Brain pericyte (primary cell): ENCODE results near the gene CNN2.
A peak's percentile ranks its signal among the peaks of the same experiment; 100 is the strongest.
"Not testable (repeated sequence)": the region's sequence is repeated elsewhere in the genome, so short reads cannot be mapped to it uniquely, and the experiment has no call there.

Experiments used
- DNase-seq: peaks from one replicate; pipeline ENCODE4 v3.0.0-alpha.2; 2012; ENCODE audit warnings: low read depth, low spot score

The CNN2 gene

DNA sequence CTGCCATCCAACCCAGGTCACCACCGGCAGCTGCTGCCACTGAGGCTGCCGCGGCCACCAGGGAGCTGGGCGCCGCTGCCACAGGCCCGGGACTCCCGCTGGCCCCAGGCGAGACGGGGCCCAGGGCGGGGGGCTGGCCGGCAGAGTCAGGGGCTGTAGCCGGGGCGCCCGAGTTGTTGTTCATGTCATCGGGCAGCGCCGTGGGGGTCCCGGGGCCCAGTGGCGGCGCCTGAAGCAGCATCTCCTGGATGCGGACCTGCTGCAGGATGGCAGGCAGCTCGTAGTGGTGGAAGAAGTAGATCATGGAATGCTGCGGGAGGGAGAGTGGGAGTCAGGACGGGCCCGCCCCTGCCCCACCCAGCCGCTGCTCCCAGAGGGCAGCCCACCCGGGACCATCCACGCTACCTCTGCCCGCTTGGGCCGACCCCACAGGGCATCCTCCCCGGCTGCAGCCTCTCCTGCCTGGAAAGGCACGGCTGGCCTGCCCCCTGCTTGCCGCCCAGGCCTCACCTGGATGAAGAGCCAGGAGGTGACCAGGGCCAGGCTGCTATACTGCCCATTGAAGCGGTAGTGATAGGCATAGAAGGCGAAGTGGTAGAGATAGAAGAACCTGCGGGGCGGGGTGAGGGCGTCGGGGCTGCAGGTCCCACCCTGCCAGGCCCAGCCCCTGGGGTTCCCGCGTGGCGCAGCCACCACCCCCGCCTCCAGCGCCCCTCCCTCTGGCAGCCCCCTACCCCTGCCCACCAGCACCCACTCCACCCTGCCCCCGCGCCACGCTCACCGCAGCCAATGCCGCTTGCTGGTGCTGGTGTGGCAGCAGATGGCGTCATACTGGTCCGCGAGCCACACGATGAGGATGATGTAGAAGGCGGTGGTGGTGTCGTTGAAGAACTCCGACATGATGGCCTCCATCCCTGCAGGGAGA is 15.6 kb upstream of the CNN2 start:
- DNase-seq, result no peak

DNA sequence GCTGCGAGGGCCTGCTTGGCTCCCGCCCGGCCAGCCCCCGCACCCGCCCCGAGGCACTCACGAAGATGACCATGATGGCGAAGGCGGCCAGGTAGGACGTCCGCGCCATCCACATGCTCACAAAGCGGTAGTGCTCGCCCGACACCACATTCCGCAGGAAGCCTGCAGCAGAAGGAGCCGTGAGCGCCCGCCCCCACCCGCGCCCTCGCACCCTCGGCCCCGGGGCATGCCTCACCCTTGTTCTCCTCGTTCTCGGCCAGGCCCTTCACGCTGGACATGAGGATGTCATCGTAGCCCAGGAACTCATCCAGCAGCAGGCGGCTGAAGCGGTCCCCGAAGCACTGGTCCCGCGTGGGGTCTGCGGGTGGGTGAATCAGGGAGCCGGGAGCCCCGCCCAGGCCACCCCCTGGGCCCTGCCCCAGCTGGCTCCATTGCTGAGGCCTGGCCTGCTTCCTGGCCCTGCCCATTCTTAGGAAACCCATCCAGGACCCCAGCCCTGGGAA is 14.5 kb upstream of the CNN2 start:
- DNase-seq, result no peak

DNA sequence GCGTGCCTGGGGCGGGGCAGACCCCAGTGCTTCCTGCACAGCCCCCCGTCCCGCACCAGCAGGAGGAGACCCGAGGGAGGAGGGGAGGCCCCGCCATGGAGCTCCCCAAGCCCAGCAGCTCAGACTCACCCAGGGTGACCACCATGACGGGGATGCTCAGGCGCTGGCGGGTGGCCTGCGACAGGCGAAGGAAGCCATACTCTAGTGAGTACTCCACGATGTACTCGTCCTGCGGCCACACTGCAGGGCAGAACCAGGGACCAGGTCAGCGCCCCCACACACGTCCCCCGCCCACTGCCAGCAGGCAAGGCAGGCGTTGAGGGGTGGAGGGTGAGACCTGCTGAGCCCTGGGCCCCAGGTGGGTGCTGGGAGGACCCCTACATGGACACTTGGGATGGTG is 14.1 kb upstream of the CNN2 start:
- DNase-seq, result no peak

DNA sequence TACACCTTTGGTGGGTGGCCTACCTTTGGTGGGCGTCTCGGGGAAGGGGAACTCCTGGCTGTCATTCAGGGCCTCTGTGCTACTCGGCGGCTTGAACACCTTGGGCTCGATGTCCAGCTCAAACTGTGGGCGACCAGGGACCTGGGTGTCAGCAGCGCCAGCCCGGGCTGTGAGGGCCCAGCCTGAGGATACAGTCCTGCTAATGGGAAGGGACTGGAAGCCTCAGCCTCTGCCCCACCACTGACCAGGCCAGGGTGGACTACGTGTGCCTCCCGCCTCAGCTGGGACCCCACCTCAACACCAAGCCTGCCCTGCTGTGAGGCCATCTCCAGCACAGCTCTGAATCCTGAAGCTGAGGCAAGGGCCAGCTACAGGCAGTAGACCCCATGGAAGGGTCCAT is 13.2 kb upstream of the CNN2 start:
- no peak for DNase-seq

DNA sequence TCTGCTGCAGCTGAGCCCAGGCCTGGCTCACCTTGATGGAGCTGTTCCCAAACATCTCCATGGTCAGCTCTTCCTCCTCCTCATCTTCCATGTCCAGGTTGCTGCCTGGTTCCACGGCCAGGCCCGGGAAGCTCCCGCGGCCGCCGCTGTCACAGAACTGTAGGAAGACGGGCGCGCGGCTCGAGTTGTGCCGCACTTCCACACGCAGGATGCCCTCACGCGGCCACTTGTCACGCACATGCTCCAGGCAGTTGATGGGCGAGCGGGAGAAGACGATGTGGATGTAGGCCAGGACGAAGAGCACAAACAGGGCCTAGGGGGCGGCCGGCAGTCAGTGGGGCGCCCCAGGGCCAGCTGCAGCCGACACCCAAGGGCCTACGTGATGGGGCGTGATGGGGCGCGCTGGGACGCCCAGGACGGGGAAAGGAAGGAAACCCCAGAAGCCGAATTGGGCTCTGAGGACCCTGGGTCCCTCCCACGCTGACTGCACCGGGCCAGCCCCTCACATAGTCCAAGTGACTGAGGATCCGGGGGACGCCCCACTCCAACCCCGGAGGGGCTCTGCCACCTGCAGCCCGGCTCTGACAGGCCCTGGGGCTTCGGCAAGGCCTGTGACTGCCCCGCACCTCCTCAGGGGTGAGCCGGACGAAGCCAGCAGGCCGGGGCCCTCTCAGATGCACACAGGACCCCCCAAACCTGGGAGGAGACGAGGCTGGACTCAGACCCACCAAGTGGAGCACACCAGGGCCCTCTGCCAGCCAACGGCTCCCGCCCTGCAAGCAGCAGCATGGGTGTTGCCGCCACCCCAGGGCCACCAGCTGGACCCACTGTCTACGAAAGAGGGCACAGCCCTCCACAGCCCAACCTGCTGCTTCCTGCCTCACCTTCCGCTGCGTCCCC is 12.0 kb upstream of the CNN2 start:
- no peak for DNase-seq

DNA sequence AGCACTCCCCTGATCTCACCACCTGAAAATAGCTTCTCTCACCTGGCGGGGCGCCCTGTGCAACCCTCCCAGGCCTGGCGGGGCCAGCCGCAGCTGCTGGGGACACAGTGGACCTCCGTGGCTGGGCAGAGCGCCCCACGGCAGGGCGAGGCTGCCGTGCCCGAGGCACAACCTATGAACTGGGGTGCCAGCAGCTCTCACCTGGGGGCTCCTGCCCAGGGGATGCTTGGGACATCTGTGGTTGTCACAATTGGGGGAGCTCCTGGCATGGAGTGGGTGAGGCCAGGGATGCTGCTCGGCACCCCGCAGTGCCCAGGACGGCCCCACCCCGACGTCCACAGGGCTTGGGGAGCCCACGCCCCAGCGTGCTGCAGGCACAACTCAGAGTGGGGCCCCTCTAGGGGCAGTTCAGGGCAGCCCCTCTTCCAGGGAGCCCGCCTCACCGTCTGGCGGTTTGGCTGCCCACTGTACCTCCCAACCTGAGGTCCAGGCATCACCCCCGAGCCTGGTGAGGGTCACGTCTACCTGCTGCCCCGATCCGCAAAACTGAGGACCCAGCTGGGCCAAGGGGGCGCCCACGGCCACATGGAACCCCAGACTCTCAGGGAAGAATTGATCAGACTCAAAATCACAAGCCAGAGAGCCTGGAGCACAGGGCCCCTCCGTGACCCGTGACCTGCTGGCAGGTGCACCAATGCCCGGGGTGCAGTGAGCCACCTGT is 11.2 kb upstream of the CNN2 start:
- no peak for DNase-seq

DNA sequence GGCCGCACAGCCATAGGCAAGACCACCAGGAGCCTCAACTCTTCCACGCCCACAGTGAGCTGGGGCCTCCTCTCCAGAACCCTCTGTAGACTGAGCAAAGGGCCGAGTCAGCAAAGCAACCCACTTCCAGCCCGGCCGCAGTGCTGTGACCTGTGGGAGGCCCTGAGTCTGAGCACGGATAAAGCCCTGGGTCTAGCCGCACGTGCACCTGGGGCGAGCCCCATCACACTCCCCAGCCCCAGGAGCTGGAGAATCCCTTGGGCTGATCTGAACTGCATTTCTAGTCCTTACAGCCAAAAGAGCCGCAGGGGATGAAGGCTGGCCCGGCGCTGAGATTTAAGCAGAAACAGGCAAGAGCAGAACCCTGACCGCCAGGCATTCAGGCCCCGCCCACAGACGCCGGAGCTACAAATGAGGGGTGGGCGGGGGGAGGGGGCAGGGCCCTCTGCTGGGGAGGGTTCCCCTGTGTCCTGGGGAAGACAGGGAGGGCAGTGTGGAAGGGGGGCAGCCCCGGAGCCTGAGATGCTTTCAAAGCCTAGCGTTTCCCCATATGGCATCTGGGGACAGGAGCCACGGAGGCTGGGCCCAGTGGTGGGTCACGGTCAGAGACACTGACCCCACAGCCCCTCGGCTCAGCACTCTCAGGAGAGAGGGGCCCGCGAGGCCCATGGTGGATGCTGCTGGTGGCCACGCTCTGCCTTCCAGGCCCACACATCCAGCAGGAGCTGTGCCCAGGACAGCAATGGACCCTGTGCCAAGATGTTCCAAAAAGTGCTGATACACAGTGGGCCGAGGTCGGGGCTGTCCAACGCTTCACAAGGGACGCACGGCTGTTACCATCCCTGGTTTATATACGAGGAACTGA is 10.4 kb upstream of the CNN2 start:
- DNase-seq, result no peak

DNA sequence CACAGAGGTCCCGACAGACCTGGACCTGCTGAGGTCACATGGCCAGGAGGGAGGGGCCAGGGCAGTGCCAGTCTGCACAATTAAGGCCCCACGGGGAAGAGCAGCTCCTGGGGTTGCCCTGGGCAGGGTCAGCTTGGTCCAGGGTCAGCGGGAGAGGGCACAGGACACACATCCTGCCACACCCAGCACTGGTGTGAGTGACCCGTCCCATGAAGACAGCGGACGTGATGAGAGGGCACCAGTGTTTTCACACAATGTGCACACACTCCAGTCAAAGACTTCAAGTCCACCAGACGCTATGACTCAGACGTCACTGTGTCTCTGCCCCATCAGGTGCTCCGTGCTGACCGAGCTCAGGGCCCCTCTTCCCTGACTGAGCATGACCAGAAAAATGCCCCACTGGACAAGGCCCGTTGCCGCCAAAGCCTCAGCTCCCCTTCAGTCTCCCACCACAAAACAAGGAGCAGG is 9.7 kb upstream of the CNN2 start:
- DNase-seq, result no peak

DNA sequence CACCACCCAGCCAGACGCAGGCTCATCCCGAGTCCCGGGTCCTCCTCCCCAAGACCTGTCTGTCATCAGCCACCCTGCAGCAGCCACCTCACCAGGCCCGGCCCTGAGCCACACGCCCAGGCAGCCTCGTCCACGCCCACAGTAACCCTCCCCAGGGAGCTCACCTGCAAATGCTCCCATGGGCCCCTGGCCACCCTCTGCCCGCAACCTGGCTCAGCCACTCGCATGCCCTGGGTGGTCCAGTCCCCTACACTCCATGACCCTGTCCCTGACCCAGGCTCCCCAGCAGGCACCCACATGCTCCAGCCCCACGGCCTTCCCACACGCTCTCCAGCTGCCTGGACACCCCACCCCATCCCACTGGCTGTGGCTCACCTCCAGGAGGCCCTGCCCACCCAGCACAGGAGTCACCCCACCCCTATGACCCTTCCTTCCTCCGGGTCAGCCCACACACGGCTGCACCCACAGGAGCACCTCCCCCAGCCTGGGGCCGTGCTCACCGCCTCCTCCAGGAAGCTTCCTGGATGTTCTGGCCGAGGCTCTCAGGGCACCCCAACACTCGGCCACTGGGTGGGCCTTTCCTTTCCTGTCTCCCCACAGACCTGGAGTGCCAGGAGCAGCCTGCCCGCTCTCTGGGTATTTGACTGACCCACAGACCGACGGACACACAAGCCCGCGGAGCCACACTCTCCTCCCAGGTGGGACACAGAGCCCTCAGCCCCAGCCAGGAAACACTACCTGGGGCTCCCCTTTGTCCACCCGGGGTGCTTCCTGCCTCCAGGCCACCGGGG is 9.1 kb upstream of the CNN2 start:
- no peak for DNase-seq

DNA sequence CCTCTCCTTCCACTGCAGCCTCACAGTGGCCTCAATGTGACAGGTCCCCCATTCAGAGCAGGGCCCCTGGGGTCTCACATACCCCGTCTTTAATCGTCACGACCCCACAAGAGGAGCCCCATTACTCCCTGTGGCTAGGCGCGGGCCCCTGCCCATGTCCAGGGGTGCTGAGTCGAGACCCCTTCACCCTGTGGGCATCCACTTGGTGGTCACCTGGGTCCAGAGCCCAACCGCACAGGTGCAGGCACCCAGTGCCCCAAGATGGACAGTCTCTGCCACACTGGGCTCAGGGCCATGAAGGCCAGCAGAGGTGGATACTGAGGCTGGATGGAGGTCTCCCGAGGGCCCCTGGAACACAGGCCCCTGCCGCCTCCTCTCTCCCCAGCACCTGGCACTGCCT is 8.5 kb upstream of the CNN2 start:
- DNase-seq, result no peak

DNA sequence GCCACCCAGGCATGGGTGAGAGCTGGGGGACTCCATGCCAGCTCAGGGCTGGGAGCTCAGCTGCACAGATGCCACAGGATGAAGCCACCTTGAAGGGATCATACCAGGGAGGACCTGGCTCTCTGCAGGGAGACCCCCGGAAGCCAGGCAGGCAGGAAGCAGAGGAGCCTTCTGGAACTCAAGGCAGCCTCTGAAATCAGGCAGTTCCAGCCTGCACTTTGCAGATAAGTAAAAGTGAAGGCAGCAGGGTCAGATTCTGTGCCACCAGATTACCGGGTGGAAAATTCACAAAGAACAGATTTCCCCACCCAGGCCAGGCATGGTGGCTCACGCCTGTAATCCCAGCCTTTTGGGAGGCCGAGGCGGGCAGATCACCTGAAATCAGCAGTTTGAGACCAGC is 8.0 kb upstream of the CNN2 start:
- DNase-seq, result no peak

DNA sequence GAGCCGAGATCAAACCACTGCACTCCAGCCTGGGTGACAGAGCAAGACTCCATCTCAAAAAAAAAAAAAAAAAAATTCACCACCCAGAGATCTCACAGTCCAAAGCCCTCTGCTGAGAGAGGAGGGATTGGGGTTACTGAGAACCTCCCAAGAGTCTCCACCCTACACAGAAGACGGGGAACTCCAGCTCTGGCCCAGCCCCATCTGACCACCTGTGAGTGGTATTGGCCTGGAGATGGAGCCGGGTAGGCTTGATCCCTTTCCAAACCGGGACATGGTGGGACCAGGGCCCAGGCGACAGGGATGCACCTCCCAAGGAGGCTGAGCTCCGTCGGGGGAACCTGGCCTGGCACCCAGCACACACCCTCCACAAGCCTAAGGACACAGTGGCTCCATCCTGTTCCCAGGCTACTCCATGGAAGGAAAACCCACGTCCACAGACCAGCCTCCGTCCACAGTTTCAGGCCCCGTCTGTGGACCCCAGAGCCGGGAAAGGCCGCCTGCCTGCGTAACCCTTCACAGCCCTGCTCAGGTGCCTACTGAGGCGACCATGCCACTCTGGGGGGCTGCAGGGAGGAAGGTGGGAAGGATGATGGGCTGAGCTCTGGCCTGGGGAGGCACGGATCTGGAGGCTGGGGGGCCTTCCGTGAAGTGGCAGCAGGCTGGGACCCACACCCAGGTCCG is 7.3 kb upstream of the CNN2 start:
- DNase-seq, result no peak

DNA sequence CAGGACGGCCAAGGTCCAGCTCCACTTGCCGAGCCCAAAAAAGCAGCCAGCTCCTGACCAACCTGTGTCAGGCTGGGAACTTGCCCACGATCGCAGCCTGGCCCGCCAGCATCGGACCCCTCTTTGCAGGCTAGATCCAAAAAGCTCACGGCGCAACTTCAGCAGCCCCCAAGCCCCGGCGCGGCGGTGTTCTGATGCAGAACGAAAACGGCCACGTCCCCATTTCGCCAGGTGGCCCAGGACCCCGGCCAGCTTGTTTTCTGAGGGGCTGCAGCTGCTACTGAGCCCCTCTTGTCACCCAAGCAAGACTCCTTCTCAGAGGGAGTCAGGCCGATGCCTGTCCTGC is 6.8 kb upstream of the CNN2 start:
- no peak for DNase-seq

DNA sequence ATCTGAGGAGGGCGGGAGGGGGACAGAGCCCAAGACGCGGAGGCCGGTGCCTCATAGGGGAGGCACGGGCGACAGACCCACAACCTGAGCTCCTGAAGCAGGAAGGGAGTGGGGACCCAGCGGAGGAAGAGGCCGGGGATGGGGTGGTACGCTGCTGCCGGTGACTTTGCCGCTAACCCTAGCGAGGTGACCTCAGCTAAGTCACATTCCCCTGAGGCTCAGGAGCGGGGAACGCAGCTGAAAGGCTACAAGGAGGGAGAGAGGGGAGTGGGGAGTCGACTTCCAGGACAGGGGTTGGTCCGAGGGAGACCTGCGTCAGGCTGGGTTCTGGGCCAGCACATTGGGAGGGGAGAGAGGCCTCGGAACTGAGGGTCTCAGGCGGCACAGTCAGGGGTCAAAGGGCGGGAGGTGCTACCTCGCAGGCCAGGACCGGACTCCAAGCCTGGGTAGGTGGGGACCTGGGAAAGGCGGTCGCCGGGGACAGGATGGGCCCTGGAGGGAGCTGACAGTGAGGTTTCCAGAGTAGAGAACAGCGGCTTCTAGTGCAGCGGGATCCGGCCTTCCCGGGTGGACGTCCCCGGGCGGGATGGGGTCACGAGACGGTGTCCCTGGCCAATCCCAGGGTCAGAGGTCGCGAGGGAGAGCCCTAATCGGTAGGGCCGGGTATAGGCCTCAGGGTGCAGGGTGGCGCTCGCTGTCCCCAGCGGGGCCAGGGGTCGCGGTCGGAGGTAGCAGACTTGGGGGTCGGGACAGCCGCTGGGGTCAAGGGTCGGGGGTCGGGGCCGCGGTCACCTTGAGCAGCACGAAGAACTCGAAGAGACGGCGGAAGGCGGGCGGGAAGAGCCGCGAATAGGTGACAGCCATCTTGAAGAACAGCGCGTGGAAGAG is 6.2 kb upstream of the CNN2 start:
- no peak for DNase-seq

DNA sequence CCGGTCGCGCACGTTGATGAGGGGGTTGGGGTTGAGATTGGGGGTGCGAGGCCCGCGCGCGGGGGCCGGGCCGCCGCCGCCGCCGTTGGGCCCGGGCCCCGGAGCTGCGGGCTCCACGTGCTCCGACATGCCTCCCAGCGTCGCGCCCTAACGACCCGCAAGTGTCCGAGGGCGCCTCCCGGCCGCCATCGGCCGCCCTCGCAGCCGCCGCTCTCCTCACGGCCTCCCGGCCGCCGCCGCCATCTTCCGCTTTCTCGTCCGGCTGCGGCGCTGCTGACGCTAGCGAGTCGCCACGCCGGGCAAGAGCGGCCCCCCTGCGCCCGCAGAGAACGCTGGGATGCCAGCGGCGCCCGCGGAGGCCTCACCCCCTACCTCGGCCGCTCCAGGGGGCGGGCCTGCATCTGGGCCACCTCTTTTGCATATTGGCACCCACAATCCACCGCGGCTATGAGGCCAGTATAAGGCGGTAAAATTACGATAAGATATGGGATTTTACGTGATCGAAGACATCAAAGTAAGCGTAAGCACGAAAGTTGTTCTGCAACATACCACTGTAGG is 5.5 kb upstream of the CNN2 start, which contains the start of gene TMEM259:
Gene TMEM259 (minus strand): TSS at position 256 of the 558 bp plus-strand sequence. CDS start 127 bp downstream, at position 129.
- DNase-seq, result peak; percentile 90

DNA sequence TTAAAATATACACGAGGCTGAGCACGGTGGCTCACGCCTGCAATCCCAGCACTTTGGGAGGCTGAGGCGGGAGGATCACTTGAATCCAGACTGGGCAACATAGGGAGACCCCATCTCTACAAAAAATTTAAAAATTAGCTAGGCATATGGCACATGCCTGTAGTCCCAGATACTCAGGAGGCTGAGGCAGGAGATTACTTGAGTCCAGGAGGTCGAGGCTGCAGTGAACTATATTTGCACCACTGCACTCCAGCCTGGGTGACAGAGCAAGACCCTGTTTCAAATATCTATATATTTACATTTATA is 2.6 kb upstream of the CNN2 start:
- not testable (repeated sequence) for DNase-seq

DNA sequence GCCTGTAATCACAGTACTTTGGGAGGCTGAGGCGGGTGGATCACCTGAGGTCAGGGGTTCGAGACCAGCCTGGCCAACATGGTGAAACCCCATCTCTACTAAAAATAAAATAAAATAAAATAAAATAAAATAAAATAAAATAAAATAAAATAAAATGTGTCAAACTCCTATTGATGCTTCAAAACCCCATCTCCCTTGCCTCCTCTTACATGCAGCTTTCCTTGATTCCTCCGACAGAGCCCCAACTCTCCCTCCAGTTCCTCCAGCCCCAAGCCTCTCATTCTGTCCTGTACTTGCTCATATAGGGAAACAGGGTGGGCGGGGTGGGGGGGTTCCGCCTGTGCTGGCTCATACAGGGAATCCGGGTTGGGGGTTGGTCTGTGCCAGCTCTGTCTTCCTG is 1.3 kb upstream of the CNN2 start:
- not testable (repeated sequence) for DNase-seq
